Right renal pelvis (tissue), 4 donors: Measurements from ENCODE around the gene SPTLC3. TPM values are rescaled to one million over a fixed set of nuclear protein-coding genes. Genes with fewer than 3 reads are reported as not detected.

Experiments used
- DNase-seq, 4 donors: peaks; one replicate each; pipeline ENCODE4 v3.0.0-alpha.2; 2013; ENCODE audit warnings: low read depth in 4 of 4, low spot score in 3 of 4, missing footprints in 1 of 4
- polyA plus RNA-seq, 4 donors: library from polyadenylated mRNA; unstranded; fragments of 120-200 nt; gene quantifications; one replicate each; pipeline ENCODE4 v1.2.1, GENCODE V29; 2013; ENCODE audit not compliant: insufficient read length in 4 of 4

SPTLC3 gene
- polyA plus RNA-seq, 4 donors, result 16.4 to 25.4 (median 21.0) TPM

GRCh38 chr20:13173201-13173600, 164.4 kb downstream of the SPTLC3 start:
- no peak for DNase-seq

- no peak for DNase-seq
Observed at GRCh38 chr20:13174402-13174801, 165.6 kb downstream of the SPTLC3 start.

GRCh38 chr20:13180986-13181889, 172.5 kb downstream of the SPTLC3 start:
- no peak for DNase-seq

- DNase-seq, result no peak
Observed at GRCh38 chr20:13183005-13183404, 174.2 kb downstream of the SPTLC3 start.

GRCh38 chr20:13186043-13186774, 177.4 kb downstream of the SPTLC3 start:
- no peak for DNase-seq

GRCh38 chr20:13187899-13188298, 179.1 kb downstream of the SPTLC3 start:
- no peak for DNase-seq

GRCh38 chr20:13199279-13199678, 190.5 kb downstream of the SPTLC3 start:
- DNase-seq, result no peak

- DNase-seq, result no peak
Observed at GRCh38 chr20:13200767-13201500, 192.2 kb downstream of the SPTLC3 start.

GRCh38 chr20:13202565-13202964, 193.8 kb downstream of the SPTLC3 start:
- no peak for DNase-seq

GRCh38 chr20:13205425-13205824, 196.7 kb downstream of the SPTLC3 start:
- DNase-seq, result no peak

- no peak for DNase-seq
Observed at GRCh38 chr20:13205848-13206434, 197.2 kb downstream of the SPTLC3 start.

- no peak for DNase-seq
Observed at GRCh38 chr20:13207016-13207415, 198.2 kb downstream of the SPTLC3 start.

- DNase-seq, result no peak
Observed at GRCh38 chr20:13211956-13212618, 203.3 kb downstream of the SPTLC3 start.

- no peak for DNase-seq
Observed at GRCh38 chr20:13212750-13213149, 204.0 kb downstream of the SPTLC3 start.

GRCh38 chr20:13213335-13213734, 204.6 kb downstream of the SPTLC3 start:
- DNase-seq, result no peak

GRCh38 chr20:13216533-13216932, 207.8 kb downstream of the SPTLC3 start:
- no peak for DNase-seq
